H1 (cell line): Measurements from ENCODE around the gene HS3ST6. TPM values are rescaled to one million over a fixed set of nuclear protein-coding genes. Genes with fewer than 3 reads are reported as not detected.

Source experiments
- CTCF ChIA-PET: fragments of 300-600 bp; sonication (Branson Sonifier 250); formaldehyde crosslinking; loops from one replicate; lab custom pipeline; 2021; ENCODE audit not compliant: partially characterized antibody; lab: Charles Lee
- POLR2A ChIA-PET: fragments of 300-600 bp; sonication (Branson Sonifier 250); formaldehyde crosslinking; loops from one replicate; lab custom pipeline; 2021; ENCODE audit warnings: inconsistent platforms; ENCODE audit not compliant: partially characterized antibody; lab: Charles Lee
- DNase-seq, 2 experiments: peaks; one replicate each; pipeline versions ENCODE4 v3.0.0 to v3.0.0-alpha.2; 2010 to 2022; ENCODE audit warnings: low spot score in 2 of 2, low read depth in 1 of 2, mixed read lengths in 1 of 2
- FAIRE-seq: peaks from 2 replicates; lab custom pipeline; 2011; peaks lifted over from hg19 to GRCh38; lab: Jason Lieb, UNC
- H2AFZ ChIP-seq: 2 replicates; pipeline ENCODE4 v1.8.1; 2012; ENCODE audit warnings: low read length, inconsistent platforms
- H2AK5ac ChIP-seq: 2 replicates; pipeline ENCODE4 v1.6.1; 2013; ENCODE audit warnings: low read depth, low read length
- H2BK120ac ChIP-seq: replicated peaks from 2 replicates; pipeline ENCODE3; 2013; ENCODE audit warnings: low read depth, low read length, inconsistent platforms
- H2BK12ac ChIP-seq: 2 replicates; pipeline ENCODE4 v1.6.1; 2013; ENCODE audit warnings: low read depth, low read length
- H2BK15ac ChIP-seq: 2 replicates; pipeline ENCODE4 v1.6.1; 2013; ENCODE audit warnings: low read length
- H2BK20ac ChIP-seq: 2 replicates; pipeline ENCODE4 v1.6.1; 2013; ENCODE audit warnings: low read length
- H2BK5ac ChIP-seq: 2 replicates; pipeline ENCODE4 v1.6.1; 2013; ENCODE audit warnings: low read depth, low read length
- H3K14ac ChIP-seq: 2 replicates; pipeline ENCODE4 v1.6.1; 2013; ENCODE audit warnings: inconsistent platforms; ENCODE audit not compliant: insufficient read length
- H3K18ac ChIP-seq: 2 replicates; pipeline ENCODE4 v1.6.1; 2013; ENCODE audit warnings: low read length; ENCODE audit errors: extremely low read depth
- H3K23ac ChIP-seq: 2 replicates; pipeline ENCODE4 v1.6.1; 2013; ENCODE audit warnings: inconsistent platforms; ENCODE audit not compliant: insufficient read length
- H3K23me2 ChIP-seq: 2 replicates; pipeline ENCODE4 v1.6.1; 2013; ENCODE audit warnings: low read depth, low read length
- H3K27ac ChIP-seq: 2 replicates; pipeline ENCODE4 v1.6.1; 2011; ENCODE audit warnings: low read depth, low read length, inconsistent platforms
- H3K27me3 ChIP-seq, 4 experiments: replicated peaks in 1 of 4; 1 replicate in 1 of 4; 2 replicates in 3 of 4; pipeline versions ENCODE4 v1.6.1 to v1.8.1; 2011 to 2013; ENCODE audit warnings: low read length in 3 of 4, mild to moderate bottlenecking in 3 of 4, inconsistent platforms in 2 of 4, mixed read lengths in 2 of 4, moderate library complexity in 1 of 4; ENCODE audit not compliant: control insufficient read depth in 3 of 4, insufficient read depth in 3 of 4; ENCODE audit errors: extremely low read depth in 1 of 4
- H3K36me3 ChIP-seq, 4 experiments: 2 replicates each; pipeline versions ENCODE4 v1.6.1 to v1.8.1; 2011 to 2013; ENCODE audit warnings: mild to moderate bottlenecking in 4 of 4, low read length in 3 of 4, moderate library complexity in 2 of 4, control low read depth in 1 of 4, inconsistent platforms in 1 of 4; ENCODE audit not compliant: insufficient read depth in 4 of 4, control insufficient read depth in 2 of 4
- H3K4ac ChIP-seq: replicated peaks from 2 replicates; pipeline ENCODE3; 2013; ENCODE audit warnings: low read length, low read depth, mixed read lengths, inconsistent platforms; ENCODE audit not compliant: insufficient read length
- H3K4me1 ChIP-seq, 4 experiments: replicated peaks in 1 of 4; 1 replicate in 1 of 4; 2 replicates in 3 of 4; pipeline versions ENCODE4 v1.6.1 to v1.8.1; 2011 to 2013; ENCODE audit warnings: low read length in 3 of 4, inconsistent platforms in 2 of 4, mixed read lengths in 1 of 4; ENCODE audit not compliant: insufficient read depth in 4 of 4, control insufficient read depth in 3 of 4
- H3K4me2 ChIP-seq, 2 experiments: 2 replicates each; pipeline versions ENCODE4 v1.6.1 to v1.8.1; 2011 to 2013; ENCODE audit warnings: low read depth in 2 of 2, low read length in 2 of 2, control low read depth in 1 of 2, inconsistent platforms in 1 of 2, mild to moderate bottlenecking in 1 of 2; ENCODE audit not compliant: insufficient read depth in 1 of 2
- H3K4me3 ChIP-seq, 4 experiments: fragments of 200-600, 300-600 bp in 1 of 4; sonication (generic), shearing (Covaris generic), sonication (Bioruptor Twin) in 1 of 4; 2 replicates each; pipeline versions ENCODE4 v1.5.1 to v1.8.1; 2011 to 2016; ENCODE audit warnings: low read length in 4 of 4, low read depth in 3 of 4, control low read depth in 2 of 4, inconsistent platforms in 2 of 4, mild to moderate bottlenecking in 2 of 4, mixed read lengths in 1 of 4, moderate library complexity in 1 of 4; ENCODE audit not compliant: insufficient read depth in 2 of 4; ENCODE audit errors: extremely low read depth in 1 of 4
- H3K56ac ChIP-seq: replicated peaks from 2 replicates; pipeline ENCODE3; 2013; ENCODE audit warnings: low read depth, mild to moderate bottlenecking, mixed read lengths, low read length, inconsistent platforms; ENCODE audit not compliant: insufficient read length
- H3K79me1 ChIP-seq: 2 replicates; pipeline ENCODE4 v1.6.1; 2013; ENCODE audit warnings: low read depth, low read length, control low read depth
- H3K79me2 ChIP-seq, 2 experiments: 2 replicates each; pipeline versions ENCODE4 v1.6.1 to v1.8.1; 2012 to 2013; ENCODE audit warnings: low read length in 2 of 2, mild to moderate bottlenecking in 2 of 2, inconsistent platforms in 1 of 2; ENCODE audit not compliant: insufficient read depth in 2 of 2, control insufficient read depth in 1 of 2
- H3K9ac ChIP-seq, 4 experiments: replicated peaks in 1 of 4; 1 replicate in 1 of 4; 2 replicates in 3 of 4; pipeline versions ENCODE4 v1.6.1 to v1.8.1; 2011 to 2013; ENCODE audit warnings: low read depth in 3 of 4, low read length in 3 of 4, control low read depth in 2 of 4, mild to moderate bottlenecking in 2 of 4, moderate library complexity in 2 of 4, inconsistent platforms in 1 of 4; ENCODE audit errors: extremely low read depth in 1 of 4
- H3K9me3 ChIP-seq, 2 experiments: 2 replicates each; pipeline versions ENCODE4 v1.6.1 to v1.8.1; 2012 to 2013; ENCODE audit warnings: mild to moderate bottlenecking in 2 of 2, moderate library complexity in 2 of 2, control low read depth in 1 of 2, inconsistent platforms in 1 of 2, low read depth in 1 of 2, low read length in 1 of 2, mixed read lengths in 1 of 2; ENCODE audit not compliant: insufficient read depth in 2 of 2
- H4K20me1 ChIP-seq, 2 experiments: replicated peaks in 1 of 2; 2 replicates each; pipeline versions ENCODE3 to v1.8.1; 2011 to 2013; ENCODE audit warnings: inconsistent platforms in 2 of 2, low read length in 2 of 2, mild to moderate bottlenecking in 1 of 2; ENCODE audit not compliant: insufficient read depth in 2 of 2, control insufficient read depth in 1 of 2
- H4K5ac ChIP-seq: 2 replicates; pipeline ENCODE4 v1.6.1; 2013; ENCODE audit warnings: low read length, low read depth, mixed read lengths, inconsistent platforms; ENCODE audit not compliant: insufficient read length
- H4K8ac ChIP-seq: 2 replicates; pipeline ENCODE4 v1.8.0; 2013; ENCODE audit warnings: mild to moderate bottlenecking, moderate library complexity, low read length, inconsistent platforms; ENCODE audit not compliant: insufficient read depth; ENCODE audit errors: extremely low read depth
- H4K91ac ChIP-seq: replicated peaks from 2 replicates; pipeline ENCODE3; 2013; ENCODE audit warnings: low read length, mixed read lengths, inconsistent platforms; ENCODE audit not compliant: insufficient read length
- ATF3 ChIP-seq: IDR thresholded peaks from 2 replicates; pipeline ENCODE4 v1.6.1; 2011; ENCODE audit warnings: low read depth, mild to moderate bottlenecking, low read length; ENCODE audit not compliant: insufficient read depth
- CTCF ChIP-seq, 3 experiments: IDR thresholded peaks; 1 replicate in 2 of 3; 2 replicates in 1 of 3; pipeline versions ENCODE4 v1.5.1 to v1.6.1; 2011; ENCODE audit warnings: low read length in 3 of 3, mild to moderate bottlenecking in 3 of 3, inconsistent platforms in 2 of 3, low read depth in 1 of 3, moderate library complexity in 1 of 3; ENCODE audit not compliant: insufficient read depth in 1 of 3; ENCODE audit errors: control extremely low read depth in 1 of 3
- E2F6 ChIP-seq: IDR thresholded peaks from 2 replicates; pipeline ENCODE4 v1.6.1; 2012; ENCODE audit warnings: inconsistent platforms
- EP300 ChIP-seq, 2 experiments: IDR thresholded peaks; 1 replicate in 1 of 2; 2 replicates in 1 of 2; pipeline ENCODE4 v1.6.1; 2011 to 2012; ENCODE audit warnings: low read depth in 2 of 2, low read length in 2 of 2, mild to moderate bottlenecking in 2 of 2, borderline replicate concordance in 1 of 2, inconsistent platforms in 1 of 2, moderate library complexity in 1 of 2
- GTF2F1 ChIP-seq: IDR thresholded peaks from 2 replicates; pipeline ENCODE4 v1.6.1; 2012; ENCODE audit warnings: low read depth, low read length, improper control_type of control experiment, borderline replicate concordance
- POLR2AphosphoS5 ChIP-seq: IDR thresholded peaks from 2 replicates; pipeline ENCODE4 v1.6.1; 2011; ENCODE audit warnings: low read depth, low read length
- SP2 ChIP-seq: IDR thresholded peaks from 2 replicates; pipeline ENCODE4 v1.6.1; 2012; ENCODE audit warnings: mild to moderate bottlenecking, low read length, inconsistent platforms
- WGBS, 2 experiments: shearing (Covaris generic) in 1 of 2; methylation state at CpG; one replicate each; pipeline versions ENCODE4 v1.1.6 to v1.1.7; 2013 to 2015; ENCODE audit warnings: low lambda C conversion rate in 2 of 2, mixed read lengths in 2 of 2, inconsistent platforms in 1 of 2, low coverage in 1 of 2, missing lambda C conversion rate in 1 of 2; ENCODE audit not compliant: insufficient replicate concordance in 2 of 2, insufficient coverage in 1 of 2, insufficient read length in 1 of 2; ENCODE audit errors: extremely low coverage in 1 of 2, missing lambda C conversion rate in 1 of 2; 5-methylcytosine and 5-hydroxymethylcytosine counted together
- polyA plus RNA-seq, 7 experiments: library from polyadenylated mRNA; depleted of rRNA in 3 of 7; stranded (reverse) in 5 of 7; unstranded in 2 of 7; fragments of >200 nt in 5 of 7; fragments of 200-250 nt in 2 of 7; gene quantifications; 1 replicate in 5 of 7; 2 replicates in 1 of 7; 4 replicates in 1 of 7; pipeline versions ENCODE4 v1.2.1 to v1.2.3, GENCODE V29; 2011 to 2013; ENCODE audit warnings: missing spikeins in 2 of 7, mixed read lengths in 2 of 7
- total RNA-seq: library from RNA; stranded (reverse); fragmentation: NEBNext Ultra II Directional; extraction: Animal tissue kit (Norgen Biotek cat#: 25700); gene quantifications from 2 replicates; pipeline ENCODE4 v1.2.1, GENCODE V29; 2021

Gene HS3ST6
- total and polyA plus RNA-seq, 2 of the 8 experiments (the other 6 are each of a cell fraction or from before 2014, with no cell fraction given): 0.36 to 0.39 TPM

- Histone ChIP-seq H4K5ac (no peak overlapping the region), H3K9me3 (no peaks in the 10 kb centered on the region), H2AFZ (peak overlapping the region; percentile 80; the same call in 1 of the 2 replicates), H2BK20ac (no peak overlapping the region), H3K18ac (no peak overlapping the region), H3K9ac (no peak overlapping the region), H3K4me1 (peaks cover 0 to 4% (median under 1%) of the 10 kb centered on the region in 4 experiments; a peak in 2 of 7 replicates), H3K79me2 (no peaks in the 10 kb centered on the region), H2BK120ac (no peak overlapping the region), H3K23ac (no peak overlapping the region), H2BK5ac (no peak overlapping the region), H3K79me1 (no peaks in the 10 kb centered on the region), H2AK5ac (no peak overlapping the region), H3K4me3 (no peak overlapping the region), H3K14ac (no peak overlapping the region), H2BK12ac (no peak overlapping the region), H3K23me2 (no peaks in the 10 kb centered on the region), H4K20me1 (no peaks in the 10 kb centered on the region), H3K36me3 (no peaks in the 10 kb centered on the region), H4K8ac (peak overlapping the region; percentile 71; the same call in 1 of the 2 replicates), H3K27ac (no peak overlapping the region), H3K4ac (no peak overlapping the region), H3K56ac (no peak overlapping the region), H2BK15ac (no peak overlapping the region), H3K4me2 (no peak overlapping the region), H4K91ac (no peak overlapping the region), H3K27me3 (peaks cover 0 to 15% (median 6%) of the 10 kb centered on the region in 4 experiments; a peak in 6 of 7 replicates)
- TF ChIP-seq E2F6 (no peak), CTCF (IDR thresholded peaks at IDR 0.05; ENCODE audit: control extremely low read depth in 1 of 3, insufficient read depth in 1 of 3, low read depth in 1 of 3, low read length in 3 of 3) (no peak), EP300 (IDR thresholded peaks at IDR 0.05; ENCODE audit: borderline replicate concordance in 1 of 2, low read depth in 2 of 2, low read length in 2 of 2) (no peak), SP2 (no peak), ATF3 (no peak), GTF2F1 (no peak), POLR2AphosphoS5 (no peak)
- no peak for FAIRE-seq
- POLR2A ChIA-PET: interaction anchor here (3.1 kb wide), 1 partner anchor 87 kb away, joined by 8 read pairs; the partner anchor contains the start of gene RPS2
- WGBS, 2 experiments: 77% methylated on average over 6 of the region's 6 CpGs; no CpG with 5 or more reads in 1 of the 2 experiments
- DNase-seq: no peak
- CTCF ChIA-PET: interaction anchor here (0.7 to 3.6 kb wide), 5 partner anchors 14 to 64 kb away, joined by 3 to 13 read pairs (median 6); no protein-coding TSS in a partner anchor
Observed at GRCh38 chr16:1877089-1877488, 41.1 kb downstream of the HS3ST6 start.
